HepG2 (cell line): ENCODE results near the gene ADCY1.

ENCODE experiments used
- ASH2L ChIP-seq: fragments of 300-600, 200-600 bp; sonication (generic); IDR thresholded peaks from 2 replicates; pipeline ENCODE4 v1.7.0; 2017; ENCODE audit warnings: low read depth, mild to moderate bottlenecking, moderate library complexity, mixed read lengths, low read length; ENCODE audit not compliant: insufficient read length
- ESRRA ChIP-seq: sonication (generic); formaldehyde crosslinking; IDR thresholded peaks from 2 replicates; pipeline ENCODE4 v1.5.1; 2020; ENCODE audit warnings: mild to moderate bottlenecking, low read depth, missing genetic modification reagents
- MXI1 ChIP-seq: IDR thresholded peaks from 3 replicates; pipeline ENCODE4 v1.6.1; 2012; ENCODE audit warnings: low read depth, low read length, inconsistent platforms, borderline replicate concordance
- RAD21 ChIP-seq: fragments of 450-650 bp; formaldehyde crosslinking; IDR thresholded peaks from 2 replicates; pipeline ENCODE4 v1.5.0; 2020; ENCODE audit warnings: mild to moderate bottlenecking
- RFX5 ChIP-seq: IDR thresholded peaks from 2 replicates; pipeline ENCODE4 v1.6.1; 2011; ENCODE audit warnings: low read depth, low read length, improper control_type of control experiment
- SP1 ChIP-seq, 2 experiments: fragments of 450-650 bp in 1 of 2; sonication (generic) in 1 of 2; formaldehyde crosslinking in 1 of 2; IDR thresholded peaks; 2 replicates each; pipeline versions ENCODE4 v1.4.0 to v1.6.1; 2016 to 2020; ENCODE audit warnings: missing genetic modification reagents in 1 of 2
- YY1 ChIP-seq: IDR thresholded peaks from 2 replicates; pipeline ENCODE4 v1.6.1; 2011; ENCODE audit warnings: low read length, low read depth, moderate library complexity, mild to moderate bottlenecking; ENCODE audit not compliant: insufficient read depth, insufficient replicate concordance
- ZBTB8A ChIP-seq: sonication (generic); formaldehyde crosslinking; IDR thresholded peaks from 2 replicates; pipeline ENCODE4 v1.4.0; 2020; ENCODE audit warnings: mild to moderate bottlenecking, low read depth, missing genetic modification reagents, borderline replicate concordance
- ZFX ChIP-seq: sonication (generic); formaldehyde crosslinking; IDR thresholded peaks from 2 replicates; pipeline ENCODE4 v1.4.0; 2020; ENCODE audit warnings: mild to moderate bottlenecking, low read depth, missing genetic modification reagents, moderate library complexity
- TF ChIP-seq, protein P1 (sequence below): sonication (generic); formaldehyde crosslinking; IDR thresholded peaks from 2 replicates; pipeline ENCODE4 v1.5.0; 2020; ENCODE audit warnings: mild to moderate bottlenecking, missing genetic modification reagents, moderate library complexity
- TF ChIP-seq, protein P2 (sequence below): IDR thresholded peaks from 2 replicates; pipeline ENCODE4 v1.6.1; 2012; ENCODE audit warnings: inconsistent platforms

- TF ChIP-seq SP1 (IDR thresholded peaks at IDR 0.05), result no peak
- no peak for TF ChIP-seq SP1 (CRISPR knock-in tag; IDR thresholded peaks at IDR 0.05)
- no peak for TF ChIP-seq RAD21
- TF ChIP-seq, protein P1, sequence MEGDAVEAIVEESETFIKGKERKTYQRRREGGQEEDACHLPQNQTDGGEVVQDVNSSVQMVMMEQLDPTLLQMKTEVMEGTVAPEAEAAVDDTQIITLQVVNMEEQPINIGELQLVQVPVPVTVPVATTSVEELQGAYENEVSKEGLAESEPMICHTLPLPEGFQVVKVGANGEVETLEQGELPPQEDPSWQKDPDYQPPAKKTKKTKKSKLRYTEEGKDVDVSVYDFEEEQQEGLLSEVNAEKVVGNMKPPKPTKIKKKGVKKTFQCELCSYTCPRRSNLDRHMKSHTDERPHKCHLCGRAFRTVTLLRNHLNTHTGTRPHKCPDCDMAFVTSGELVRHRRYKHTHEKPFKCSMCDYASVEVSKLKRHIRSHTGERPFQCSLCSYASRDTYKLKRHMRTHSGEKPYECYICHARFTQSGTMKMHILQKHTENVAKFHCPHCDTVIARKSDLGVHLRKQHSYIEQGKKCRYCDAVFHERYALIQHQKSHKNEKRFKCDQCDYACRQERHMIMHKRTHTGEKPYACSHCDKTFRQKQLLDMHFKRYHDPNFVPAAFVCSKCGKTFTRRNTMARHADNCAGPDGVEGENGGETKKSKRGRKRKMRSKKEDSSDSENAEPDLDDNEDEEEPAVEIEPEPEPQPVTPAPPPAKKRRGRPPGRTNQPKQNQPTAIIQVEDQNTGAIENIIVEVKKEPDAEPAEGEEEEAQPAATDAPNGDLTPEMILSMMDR, result no peak
- no peak for TF ChIP-seq YY1
- TF ChIP-seq MXI1, result no peak
- no peak for TF ChIP-seq ESRRA (CRISPR knock-in tag)
- TF ChIP-seq ZBTB8A (CRISPR knock-in tag), result no peak
- TF ChIP-seq ASH2L, result no peak
- TF ChIP-seq, protein P2, sequence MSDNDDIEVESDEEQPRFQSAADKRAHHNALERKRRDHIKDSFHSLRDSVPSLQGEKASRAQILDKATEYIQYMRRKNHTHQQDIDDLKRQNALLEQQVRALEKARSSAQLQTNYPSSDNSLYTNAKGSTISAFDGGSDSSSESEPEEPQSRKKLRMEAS, result no peak
- TF ChIP-seq RFX5, result no peak
- TF ChIP-seq ZFX (CRISPR knock-in tag), result no peak
Observed at GRCh38 chr7:45681596-45682357, 107.6 kb downstream of the ADCY1 start.
